HG03025 (cell line): ENCODE data around the gene TPK1.
"Not testable (repeated sequence)": the region's sequence is repeated elsewhere in the genome, so short reads cannot be mapped to it uniquely, and the experiment has no call there.

Experiments used
- ATAC-seq: cut with Tn5 transposase; IDR thresholded peaks from one replicate; pipeline ENCODE4 v1.9.1; 2021; ENCODE audit warnings: mild to moderate bottlenecking, moderate library complexity; ENCODE audit not compliant: unreplicated experiment, low FRiP score

The TPK1 gene

DNA sequence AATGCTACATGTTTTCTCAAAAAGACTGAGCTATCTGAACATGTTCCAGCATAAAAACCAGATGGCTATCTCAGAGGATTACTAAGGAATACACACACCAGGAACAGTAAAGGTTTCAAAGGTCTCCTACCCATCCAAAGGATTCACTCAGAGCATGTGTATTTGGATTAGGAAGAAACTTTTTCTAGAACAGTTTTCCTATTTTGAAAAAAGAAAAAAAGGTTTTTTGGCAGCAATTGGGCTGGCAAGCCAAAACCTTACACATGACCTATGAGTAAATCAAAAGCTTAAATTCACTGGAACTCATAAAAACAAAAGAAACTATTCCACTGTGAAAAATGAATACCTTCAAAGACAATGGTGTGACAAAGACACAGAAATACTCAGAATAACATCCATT lies 9.6 kb downstream of the TPK1 start:
- no peak for ATAC-seq

DNA sequence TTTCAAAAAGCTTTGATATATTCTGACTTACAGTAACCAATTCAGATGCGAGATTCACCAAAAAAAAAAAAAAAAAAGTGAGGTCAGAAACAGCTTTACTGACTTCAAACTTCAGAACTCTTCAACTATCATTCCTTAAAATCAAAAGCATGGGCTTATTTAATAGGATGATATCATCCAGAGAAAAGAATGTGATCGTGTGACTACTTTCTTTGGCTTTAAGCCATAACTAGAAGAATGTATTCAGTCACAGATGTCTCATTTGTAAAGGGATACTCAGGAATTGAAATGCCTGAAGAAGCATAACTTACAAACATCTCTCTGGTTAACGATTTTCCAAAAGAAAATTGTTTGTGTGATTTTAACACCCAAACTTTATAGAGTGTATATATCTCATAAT lies 11.5 kb downstream of the TPK1 start:
- ATAC-seq = no peak

DNA sequence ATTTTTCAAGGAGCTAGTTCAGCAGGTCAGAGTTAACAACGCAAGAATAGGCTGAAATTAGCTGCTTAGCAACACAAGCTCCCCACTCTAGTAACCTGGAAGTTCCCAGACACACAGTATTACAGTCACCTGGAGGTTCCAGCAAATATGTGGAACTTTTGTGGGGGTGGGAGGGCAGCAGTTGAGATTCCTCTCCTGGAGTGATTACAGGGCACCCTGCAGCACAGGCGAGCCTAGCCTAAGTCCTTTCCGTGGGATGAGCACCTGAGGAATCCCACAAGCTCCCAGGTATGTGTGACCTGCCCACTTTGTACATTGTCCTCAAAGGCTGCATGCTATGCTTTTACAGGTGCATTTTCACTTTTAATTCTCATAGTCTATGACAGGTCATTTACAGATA lies 13.6 kb downstream of the TPK1 start:
- ATAC-seq = no peak

DNA sequence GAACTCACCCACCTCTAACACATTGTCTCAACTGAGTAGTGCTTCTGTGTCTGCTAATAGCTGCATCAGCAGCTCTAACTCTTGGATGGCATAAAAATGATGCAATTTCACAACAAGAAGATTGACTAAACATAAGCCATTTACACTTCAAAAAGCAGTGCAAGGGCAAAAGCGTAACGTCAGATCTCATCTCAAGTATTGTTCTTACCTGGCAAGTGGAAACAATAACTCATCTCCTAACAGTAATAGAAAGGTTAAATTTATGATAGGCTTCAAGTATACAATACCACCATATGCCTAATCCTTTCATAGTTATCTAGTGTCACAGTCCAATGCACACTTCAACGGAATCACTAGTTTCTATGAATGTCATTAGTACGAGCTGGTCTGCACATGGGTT lies 14.8 kb downstream of the TPK1 start:
- ATAC-seq = no peak

DNA sequence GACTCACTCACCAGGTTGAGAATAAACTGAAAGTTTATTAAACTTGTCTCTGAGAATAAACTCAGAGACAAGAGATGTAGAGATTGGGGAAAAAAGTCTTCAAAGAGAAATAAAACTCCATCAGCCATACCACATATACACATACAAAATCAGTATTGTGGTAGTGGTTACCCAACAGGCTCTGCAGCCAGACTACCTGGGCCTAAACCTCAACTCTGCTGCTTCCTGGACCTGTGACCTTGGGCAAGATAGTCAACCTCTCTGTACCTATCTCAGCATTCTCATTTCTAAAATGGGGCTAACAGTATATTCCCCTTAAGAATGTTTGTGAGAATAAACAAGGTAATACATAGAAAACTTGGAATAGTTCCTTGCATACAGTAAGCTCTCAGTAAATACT lies 15.3 kb downstream of the TPK1 start:
- ATAC-seq = peak; percentile 35

DNA sequence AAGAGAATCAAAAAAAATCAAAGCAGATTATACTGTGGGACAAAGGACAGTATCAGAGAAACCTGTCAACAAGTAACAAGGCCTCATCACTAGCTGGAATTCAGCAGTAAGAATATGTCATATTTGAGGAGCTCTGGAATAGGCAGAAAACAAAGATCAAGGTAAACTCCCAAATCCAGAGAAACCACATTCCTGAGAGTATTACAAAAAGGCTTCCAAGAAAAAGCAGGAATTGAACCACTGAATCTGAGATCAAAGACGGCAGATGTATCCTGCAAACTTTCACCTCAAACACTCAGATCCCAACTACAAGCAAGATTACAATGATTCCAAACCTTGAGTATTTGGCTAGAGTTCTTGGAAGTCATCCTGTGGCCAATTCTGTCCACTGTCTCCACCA lies 16.3 kb downstream of the TPK1 start:
- no peak for ATAC-seq

DNA sequence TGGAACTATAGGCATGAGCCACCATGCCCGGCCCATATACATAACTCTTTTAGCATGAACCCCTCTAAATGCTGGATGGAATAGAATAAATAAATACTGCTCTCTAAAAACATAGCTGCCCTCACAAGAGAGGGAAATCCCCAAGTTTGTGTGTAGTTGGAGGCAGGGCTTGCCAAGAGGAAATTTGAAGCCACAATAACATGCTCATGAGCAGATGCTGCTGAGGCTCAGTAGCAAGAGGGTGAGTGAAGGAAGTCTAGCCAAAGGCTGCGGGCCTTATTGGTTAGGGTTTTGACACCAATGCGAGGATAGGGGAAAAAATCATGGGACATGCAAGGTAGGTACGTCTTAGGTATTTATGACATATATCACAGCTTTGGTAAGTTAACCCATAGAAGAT lies 17.3 kb downstream of the TPK1 start:
- no peak for ATAC-seq

DNA sequence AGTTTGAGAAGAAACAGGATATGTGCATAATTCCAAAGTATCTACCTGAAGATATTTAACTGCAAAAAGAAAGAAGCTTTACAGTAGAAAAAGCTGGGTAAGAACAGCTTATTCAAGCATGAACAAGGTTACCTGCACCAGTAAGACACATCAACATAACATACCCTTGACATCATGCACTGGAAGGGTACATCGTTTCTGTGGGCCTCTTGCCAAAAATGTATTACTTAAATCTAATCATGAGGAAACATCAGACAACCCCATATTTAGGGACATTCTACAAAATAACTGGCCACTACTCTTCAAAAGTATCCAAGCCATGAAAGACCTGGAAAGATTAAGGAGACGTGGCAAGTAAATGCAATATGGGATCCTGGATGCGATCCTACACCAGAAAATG lies 18.9 kb downstream of the TPK1 start:
- no peak for ATAC-seq

DNA sequence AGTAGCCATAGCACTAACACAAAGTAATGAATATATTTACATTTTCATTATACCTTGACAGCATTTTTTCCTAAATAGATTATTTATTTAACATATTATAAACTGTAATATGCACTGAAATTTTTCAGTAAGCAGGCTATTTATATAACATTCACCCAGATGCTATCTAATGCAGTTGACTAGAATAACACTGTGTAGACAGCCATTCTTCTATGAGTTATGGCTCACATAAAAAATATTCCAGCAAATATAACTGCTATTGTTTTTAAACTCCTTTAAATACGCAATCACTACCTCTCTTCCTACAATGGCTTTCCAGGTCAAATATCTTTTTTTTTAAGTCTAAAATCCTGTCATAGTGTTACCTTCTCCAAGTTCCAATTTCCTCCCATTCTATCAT lies 21.6 kb downstream of the TPK1 start:
- no peak for ATAC-seq

DNA sequence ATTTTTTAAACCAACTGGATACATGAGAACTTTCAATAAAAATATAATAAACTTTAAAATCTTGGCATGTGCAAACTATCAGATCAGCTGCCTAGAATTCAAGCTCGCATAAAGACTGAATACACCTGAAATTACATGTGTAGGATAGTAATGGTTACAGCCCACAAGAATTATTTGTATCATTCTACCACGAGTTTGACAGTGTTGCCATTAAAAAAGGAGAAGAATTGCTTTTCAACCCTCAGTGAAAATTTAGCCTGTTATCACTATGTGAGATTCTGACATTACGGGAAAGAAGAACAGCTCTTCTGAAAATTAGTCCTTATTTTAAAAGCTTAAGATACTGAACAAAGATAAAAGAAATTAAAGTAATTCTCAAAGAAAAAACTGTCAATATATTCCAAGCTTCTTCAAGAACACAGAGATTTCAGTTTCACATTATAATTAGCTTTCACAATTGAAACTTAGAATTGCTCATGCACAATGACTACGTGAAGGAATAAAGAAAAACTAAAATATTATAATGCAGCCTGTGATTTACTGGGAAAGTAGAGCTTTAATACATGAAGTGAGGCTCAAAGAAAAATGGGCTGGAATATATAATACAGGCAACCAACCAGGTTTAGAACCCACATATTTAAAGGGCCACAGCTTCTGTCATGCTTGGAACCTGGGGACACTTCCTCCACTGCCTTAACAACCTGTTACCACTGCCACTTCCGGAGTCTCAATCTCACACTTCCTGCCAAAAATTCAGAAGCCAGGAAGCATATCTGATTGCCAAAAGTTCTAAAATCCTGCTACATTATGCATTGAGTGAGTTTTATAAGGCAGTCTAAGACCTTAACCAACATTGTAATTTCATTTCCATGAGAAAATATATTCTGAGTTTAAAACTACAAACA lies 23.2 kb downstream of the TPK1 start:
- peak; percentile 82 for ATAC-seq

DNA sequence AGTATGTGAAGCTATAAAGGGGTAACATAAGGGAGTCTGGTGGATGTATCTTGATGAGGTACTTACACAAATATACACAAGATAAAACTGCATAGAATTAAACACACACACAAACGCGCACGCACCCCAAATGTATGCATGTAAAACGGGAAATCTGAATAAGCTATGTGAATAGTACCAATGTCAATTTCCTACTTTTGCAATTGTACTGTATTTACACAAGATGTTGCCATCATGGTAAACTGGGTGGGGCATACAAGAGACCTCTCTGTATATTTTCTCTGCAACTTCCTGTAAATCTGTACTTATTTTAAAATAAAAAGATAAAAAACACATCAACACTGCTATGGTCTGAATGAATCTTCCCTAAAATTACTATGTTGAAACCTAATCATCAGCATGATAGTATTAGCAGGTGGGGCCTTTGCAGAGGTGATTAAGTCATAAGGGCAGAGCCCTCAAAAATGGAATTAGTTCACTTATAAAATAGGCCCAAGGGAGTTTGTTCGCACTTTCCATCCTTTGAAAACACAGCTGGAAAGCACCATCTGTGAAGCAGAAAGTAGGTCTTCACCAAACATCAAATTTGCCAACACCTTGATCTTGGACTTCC lies 30.1 kb downstream of the TPK1 start:
- ATAC-seq = no peak

DNA sequence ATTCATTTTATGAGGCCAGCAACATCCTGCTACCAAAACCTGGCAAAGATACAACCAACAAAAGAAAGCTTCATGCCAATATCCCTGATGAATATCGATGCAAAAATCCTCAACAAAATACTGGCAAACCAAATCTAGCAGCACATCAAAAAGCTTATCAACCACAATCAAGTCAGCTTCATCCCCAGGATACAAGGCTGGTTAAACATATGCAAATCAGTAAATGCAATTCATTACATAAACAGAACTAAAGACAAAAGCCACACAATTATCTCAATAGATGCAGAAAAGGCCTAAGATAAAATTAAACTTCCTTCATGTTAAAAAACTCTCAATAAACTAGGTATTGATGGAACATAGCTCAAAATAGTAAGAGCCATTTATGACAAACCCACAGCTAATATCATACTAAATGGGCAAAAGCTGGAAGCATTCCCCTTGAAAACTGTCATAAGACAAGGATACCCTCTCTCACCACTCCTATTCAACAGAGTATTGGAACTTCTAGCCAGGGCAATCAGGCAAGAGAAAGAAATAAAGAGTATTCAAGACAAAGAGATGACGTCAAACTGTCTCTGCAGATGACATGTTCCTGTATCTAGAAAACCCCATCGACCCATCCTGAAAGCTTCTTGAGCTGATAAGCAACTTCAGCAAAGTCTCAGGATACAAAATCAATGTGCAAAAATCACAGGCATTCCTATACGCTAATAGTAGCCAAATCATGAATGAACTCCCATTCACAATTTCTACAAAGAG lies 35.0 kb downstream of the TPK1 start:
- not testable (repeated sequence) for ATAC-seq

DNA sequence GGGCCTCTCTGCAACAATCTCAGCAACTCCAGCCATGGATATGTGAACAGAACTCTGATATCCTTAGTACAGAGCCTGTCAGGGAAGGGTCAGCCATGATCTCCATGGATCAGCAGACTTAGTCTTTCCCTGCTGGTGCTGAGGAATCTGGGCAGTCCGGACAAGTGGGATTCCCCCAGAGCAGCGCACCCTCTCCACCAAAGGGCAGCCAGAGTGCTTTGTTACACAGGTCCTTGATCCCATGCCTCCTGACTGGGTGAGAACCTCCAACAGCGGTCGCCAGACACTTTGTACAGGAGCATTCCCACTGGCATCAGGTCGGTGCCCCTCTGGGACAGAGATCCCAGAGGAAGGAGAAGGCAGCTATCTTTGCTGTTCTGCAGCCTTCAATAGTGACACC lies 38.9 kb downstream of the TPK1 start:
- ATAC-seq = no peak

DNA sequence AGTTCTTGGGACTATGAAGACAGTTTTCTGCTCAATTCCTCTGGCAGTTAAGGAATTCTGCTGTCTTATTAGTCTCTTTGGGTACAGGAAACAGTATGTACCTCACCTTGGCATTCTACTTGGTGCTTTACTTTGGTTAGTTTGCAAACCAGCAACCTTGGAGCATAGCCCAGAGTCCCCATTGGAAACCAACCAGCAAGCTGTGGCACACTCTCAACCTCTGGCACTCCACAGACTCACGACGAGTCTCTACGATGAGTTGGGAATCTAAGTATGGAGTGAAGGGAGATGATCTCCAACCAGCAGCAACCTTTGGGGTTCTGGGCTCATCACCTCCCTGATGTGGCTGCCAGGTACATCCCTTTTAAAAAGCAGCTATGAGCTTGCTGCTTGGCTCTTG lies 43.8 kb downstream of the TPK1 start:
- no peak for ATAC-seq

DNA sequence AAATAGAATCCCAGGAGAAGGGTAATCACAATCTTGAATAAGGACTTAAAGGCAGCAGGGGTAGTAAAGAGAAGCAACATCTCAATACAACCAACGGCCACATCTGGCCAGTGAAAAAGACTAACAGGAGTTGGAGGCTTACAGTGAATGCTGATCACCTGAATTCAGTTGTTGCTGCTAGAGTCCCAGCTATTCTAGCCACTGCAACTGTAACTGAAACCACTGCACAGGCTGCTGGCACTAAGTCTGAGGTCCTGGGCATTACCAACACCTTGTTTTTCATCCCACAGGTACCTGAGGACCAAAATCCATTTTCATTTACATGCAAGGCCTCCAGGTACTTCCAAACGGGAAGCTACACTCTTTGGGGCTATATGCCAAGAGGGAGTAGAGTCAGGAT lies 44.4 kb downstream of the TPK1 start:
- ATAC-seq = no peak

DNA sequence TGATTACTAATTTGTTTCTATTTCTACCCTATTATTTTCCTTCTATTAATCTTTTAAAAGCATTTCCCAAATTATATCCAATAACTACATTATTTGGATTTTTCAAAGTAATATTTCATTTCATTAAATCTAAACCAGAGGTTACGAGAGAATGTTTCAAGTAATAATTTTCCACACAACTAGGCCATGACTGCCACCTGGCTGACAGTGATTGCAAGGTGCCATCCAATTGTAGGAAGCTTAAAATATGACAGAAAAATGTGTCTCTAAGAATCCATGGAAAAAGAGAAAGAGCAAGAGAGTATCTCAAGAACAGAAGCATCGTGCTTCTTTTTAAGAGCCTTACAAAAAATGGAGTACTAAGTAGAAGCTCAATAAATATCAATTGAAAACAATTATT lies 48.7 kb downstream of the TPK1 start:
- ATAC-seq = no peak

DNA sequence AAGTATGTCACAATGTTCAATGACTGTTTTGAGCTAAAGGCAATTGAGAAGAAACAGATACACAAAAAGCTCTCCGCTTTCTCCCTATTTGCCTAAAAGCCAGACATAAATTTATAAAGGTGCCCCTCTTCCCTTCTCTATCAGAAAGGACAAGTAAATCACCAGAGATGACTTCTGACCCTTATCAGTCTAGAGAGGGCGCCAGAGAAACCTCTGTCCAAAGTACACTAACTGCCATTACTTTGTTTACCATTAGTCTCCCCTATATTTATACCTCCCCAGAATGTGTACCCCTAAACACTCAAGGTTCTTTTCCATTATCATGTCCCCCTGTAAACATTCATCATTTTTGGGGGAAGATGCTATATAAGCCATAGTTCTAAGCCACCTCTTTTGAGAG lies 49.3 kb downstream of the TPK1 start:
- ATAC-seq = no peak

DNA sequence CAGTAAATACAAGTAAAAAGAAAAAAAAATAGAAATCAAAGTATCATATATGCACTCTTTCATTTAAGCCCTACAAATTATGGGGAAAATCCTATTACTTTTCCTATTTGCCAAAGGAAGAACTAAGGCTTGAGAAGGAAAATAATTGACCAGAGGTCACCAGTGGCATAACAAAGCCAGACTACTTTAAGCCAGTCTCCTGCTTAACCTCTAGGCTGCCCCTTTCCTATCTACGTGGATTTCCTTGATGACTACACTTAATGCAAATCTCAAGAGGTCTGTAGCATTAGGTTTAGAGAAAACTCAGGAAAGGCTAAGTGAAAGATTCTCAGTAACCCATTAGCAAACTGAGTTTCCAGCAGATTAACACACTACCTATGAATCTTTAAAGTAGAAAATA lies 49.8 kb downstream of the TPK1 start:
- no peak for ATAC-seq

DNA sequence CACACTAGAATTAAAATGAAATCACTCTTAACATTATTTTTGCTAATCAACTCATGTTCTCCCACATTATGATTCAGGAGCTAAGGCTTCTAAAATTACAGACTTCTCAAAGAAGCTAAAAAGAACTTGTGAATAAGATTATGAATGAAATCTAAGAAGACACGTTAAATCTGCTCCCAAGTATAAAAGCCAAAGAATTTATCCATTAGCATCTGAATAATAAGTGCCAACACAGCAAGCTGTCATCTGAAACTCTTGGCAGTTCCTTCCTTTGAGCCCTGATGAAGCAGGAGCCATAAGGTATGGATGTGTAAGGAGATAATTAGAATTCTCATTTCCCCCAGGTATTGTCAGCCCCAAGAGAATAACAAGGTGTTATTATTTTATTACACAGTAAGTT lies 50.3 kb downstream of the TPK1 start:
- ATAC-seq = no peak

DNA sequence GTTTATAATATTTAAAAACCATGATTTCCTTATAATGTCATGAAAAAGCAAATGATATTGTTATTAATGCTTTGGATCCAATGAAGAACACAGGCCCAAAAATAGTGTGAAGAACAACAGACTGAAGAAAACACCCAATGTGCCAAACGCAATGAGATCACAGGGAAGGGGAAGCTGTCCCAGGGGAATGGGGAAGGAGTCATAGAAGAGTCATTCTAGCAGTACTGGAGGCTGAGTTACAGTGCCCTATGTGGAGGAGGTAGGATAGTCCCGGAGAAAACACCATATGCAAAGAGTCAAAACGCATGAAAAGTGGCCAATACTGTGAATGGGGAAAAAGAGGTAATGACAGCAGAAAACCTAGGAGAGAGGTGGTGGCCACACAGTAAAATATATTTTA lies 50.9 kb downstream of the TPK1 start:
- no peak for ATAC-seq

DNA sequence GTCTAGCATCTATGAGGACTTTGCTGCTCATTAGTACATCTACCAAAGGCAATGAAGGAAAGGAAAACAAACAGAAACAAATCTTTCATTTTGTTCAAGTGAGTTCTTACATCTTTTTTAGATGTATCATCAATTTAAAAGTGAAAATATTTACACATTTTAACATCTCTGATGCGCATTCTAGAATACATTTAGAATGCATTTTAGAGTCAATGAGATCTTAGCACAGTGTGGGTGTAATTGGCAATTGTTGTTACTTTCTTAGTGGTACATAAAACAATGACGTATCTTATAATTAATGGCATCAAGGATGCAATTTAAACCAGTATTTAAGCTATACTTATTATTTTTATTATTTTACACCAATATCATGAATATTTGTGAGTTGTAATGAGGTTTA lies 51.4 kb downstream of the TPK1 start:
- ATAC-seq = no peak

DNA sequence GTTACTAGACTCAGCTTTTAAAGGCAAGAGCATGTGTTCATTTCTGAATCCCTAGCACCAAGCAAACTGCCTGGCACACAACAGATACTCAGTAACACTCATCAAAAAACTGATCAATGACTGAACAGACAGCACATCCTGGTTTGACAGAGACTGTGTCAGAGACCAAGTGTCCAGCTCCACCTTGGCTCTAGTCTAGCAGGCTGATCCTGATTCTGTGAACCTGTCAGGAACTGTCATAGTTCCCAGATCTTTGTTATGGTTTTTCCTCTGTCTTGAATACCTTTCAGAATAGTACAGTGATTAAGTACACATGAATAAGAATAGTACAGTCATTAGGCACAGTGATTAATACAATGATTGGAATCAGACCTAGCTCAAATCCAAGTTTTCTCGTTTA lies 53.0 kb downstream of the TPK1 start:
- ATAC-seq = no peak
